ENCODE data around the gene HNRNPAB. TPM values are rescaled to one million over a fixed set of nuclear protein-coding genes. Genes with fewer than 3 reads are reported as not detected.

Gene HNRNPAB
- total and polyA plus RNA-seq, 2 donors (not counting 3 experiments of a cell fraction or from before 2014, with no cell fraction given) = 207 to 309 TPM

- no TSS peak for BruUV-seq (replicated peaks)
- CTCF ChIA-PET = interaction anchor here (1.2 kb wide), 1 partner anchor 105 kb away, joined by 3 read pairs; no protein-coding TSS in a partner anchor
- H3K27me3 ChIP-seq (ENCODE audit: control insufficient read depth in 2 of 2, insufficient read depth in 2 of 2, low read length in 2 of 2) = no peaks in the 10 kb centered on the region
- H3K4me1 ChIP-seq (ENCODE audit: control insufficient read depth, extremely low read depth, insufficient read depth, low read length) = no peaks in the 10 kb centered on the region
- no peaks in the 10 kb centered on the region for H4K20me1 ChIP-seq (replicated peaks; ENCODE audit: control insufficient read depth, extremely low read depth, insufficient read depth, low read length)
- H3K36me3 ChIP-seq (ENCODE audit: control insufficient read depth in 2 of 2, extremely low read depth in 1 of 2, insufficient read depth in 2 of 2, low read length in 2 of 2) = no peaks in the 10 kb centered on the region
- DNase-seq (ENCODE audit: low read depth, low spot score) (no peak), FAIRE-seq (no peak)
- no peak overlapping the region for H3K4me2 ChIP-seq (ENCODE audit: insufficient read depth, low read length)
- H3K9me3 ChIP-seq (replicated peaks; ENCODE audit: control insufficient read depth, insufficient read depth, low read length) = no peaks in the 10 kb centered on the region
- H2AFZ ChIP-seq (ENCODE audit: low read depth, low read length) = no peak overlapping the region
- POLR2A ChIA-PET = interaction anchor here (1.2 kb wide), 1 partner anchor 24 kb away, joined by 3 read pairs; the partner anchor contains the start of gene HNRNPAB
- no peaks in the 10 kb centered on the region for H3K79me2 ChIP-seq (ENCODE audit: control insufficient read depth, insufficient read depth, low read length)
- dilution Hi-C loops (cut with MboI; ENCODE audit: extremely low pct_ligation_motif_present, low sequenced_read_pairs) (no loop called here), intact Hi-C loops (cut with micrococcal nuclease) (no loop called here)
- no peak overlapping the region for H3K4me3 ChIP-seq (replicated peaks in 1 of 3; ENCODE audit: insufficient read depth in 1 of 3, low read depth in 1 of 3, low read length in 3 of 3)
- no peak overlapping the region for H3K27ac ChIP-seq (ENCODE audit: insufficient read depth, low read depth, low read length)
- H3K9me1 ChIP-seq (replicated peaks; ENCODE audit: control insufficient read depth, extremely low read depth, insufficient read depth, low read length) = no peaks in the 10 kb centered on the region
- TF ChIP-seq MYC (IDR thresholded peaks at IDR 0.05; ENCODE audit: low read depth, low read length) (no peak), POLR2A (IDR thresholded peaks at IDR 0.05; ENCODE audit: low read depth, low read length) (no peak), EZH2 (IDR thresholded peaks at IDR 0.05; ENCODE audit: borderline replicate concordance, low read depth, low read length, severe bottlenecking) (no peak), POLR2AphosphoS5 (IDR thresholded peaks at IDR 0.05; ENCODE audit: insufficient read depth, low read depth, low read length) (no peak), GATA2 (IDR thresholded peaks at IDR 0.05; ENCODE audit: insufficient read depth, insufficient read length, low read depth, low read length) (no peak), CTCF (IDR thresholded peaks at IDR 0.05; ENCODE audit: extremely low read depth in 1 of 2, insufficient read depth in 1 of 2, low read depth in 1 of 2, low read length in 2 of 2) (no peak), FOS (IDR thresholded peaks at IDR 0.05; ENCODE audit: borderline replicate concordance, insufficient read depth, low read length) (no peak), JUN (IDR thresholded peaks at IDR 0.05; ENCODE audit: borderline replicate concordance, insufficient read depth, insufficient read length, low read depth) (no peak)
- TF ChIP-seq, protein P1, sequence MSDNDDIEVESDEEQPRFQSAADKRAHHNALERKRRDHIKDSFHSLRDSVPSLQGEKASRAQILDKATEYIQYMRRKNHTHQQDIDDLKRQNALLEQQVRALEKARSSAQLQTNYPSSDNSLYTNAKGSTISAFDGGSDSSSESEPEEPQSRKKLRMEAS (IDR thresholded peaks at IDR 0.05; ENCODE audit: insufficient read depth, insufficient read length) = no peak
- H3K9ac ChIP-seq (replicated peaks; ENCODE audit: extremely low read depth, insufficient read depth, low read length) = no peak overlapping the region
Measured at GRCh38 chr5:178180141-178180863, 24.0 kb upstream of the HNRNPAB start.
